ENCODE data around the gene PALD1. TPM values are rescaled to one million over a fixed set of nuclear protein-coding genes. Genes with fewer than 3 reads are reported as not detected.
"Not testable (repeated sequence)": the region's sequence is repeated elsewhere in the genome, so short reads cannot be mapped to it uniquely, and the experiment has no call there.

PALD1 gene
- total and polyA plus RNA-seq, 9 donors, result 14.0 to 21.3 (median 18.3) TPM

- H3K36me3 ChIP-seq (ENCODE audit: control insufficient read depth, insufficient read depth, low read length), result no peaks in the 10 kb centered on the region
- no peak within 1 kb of the TSS for H3K4me3 ChIP-seq (ENCODE audit: low read length)
- 86% methylated on average over 15 of the region's 21 CpGs for WGBS (ENCODE audit: insufficient coverage)
These were observed 124.3 kb downstream of the PALD1 start, which contains the start of gene PRF1 for GRCh38 chr10:70602665-70603448. Gene PRF1, minus strand, starts transcription at chr10:70602741. Its CDS starts 1,839 bp downstream, at chr10:70600902.

GRCh38 chr10:70603449-70603801, 124.9 kb downstream of the PALD1 start:
- no peak overlapping the region for H3K4me3 ChIP-seq (ENCODE audit: low read length)
- no peaks in the 10 kb centered on the region for H3K27me3 ChIP-seq (ENCODE audit: control insufficient read depth, insufficient read depth, low read length)
- no peaks in the 10 kb centered on the region for H3K9me3 ChIP-seq (replicated peaks; ENCODE audit: control insufficient read depth, low read depth, low read length)
- no peak for DNase-seq
- H3K36me3 ChIP-seq (ENCODE audit: control insufficient read depth, insufficient read depth, low read length), result no peaks in the 10 kb centered on the region
- WGBS (ENCODE audit: insufficient coverage), result 71% methylated on average over 7 of the region's 7 CpGs
- H3K4me1 ChIP-seq (ENCODE audit: control insufficient read depth, insufficient read depth, low read length), result peaks cover 16% of the 10 kb centered on the region
- H3K27ac ChIP-seq (ENCODE audit: low read length), result no peak overlapping the region

More at GRCh38 chr10:70602665-70603448, 124.3 kb downstream of the PALD1 start, which contains the start of gene PRF1:
- no peaks in the 10 kb centered on the region for H3K9me3 ChIP-seq (replicated peaks; ENCODE audit: control insufficient read depth, low read depth, low read length)
- no peaks in the 10 kb centered on the region for H3K27me3 ChIP-seq (ENCODE audit: control insufficient read depth, insufficient read depth, low read length)
- no peak for DNase-seq
- H3K27ac ChIP-seq (ENCODE audit: low read length), result no peak within 1 kb of the TSS
- peaks cover 22% of the 10 kb centered on the region for H3K4me1 ChIP-seq (ENCODE audit: control insufficient read depth, insufficient read depth, low read length)

- no peaks in the 10 kb centered on the region for H3K27me3 ChIP-seq (ENCODE audit: control insufficient read depth, insufficient read depth, low read length)
- peaks cover 10% of the 10 kb centered on the region for H3K4me1 ChIP-seq (ENCODE audit: control insufficient read depth, insufficient read depth, low read length)
- no peaks in the 10 kb centered on the region for H3K36me3 ChIP-seq (ENCODE audit: control insufficient read depth, insufficient read depth, low read length)
- WGBS (ENCODE audit: insufficient coverage), result no CpG with 5 or more reads among the region's 4 CpGs
- no peak for DNase-seq
- H3K4me3 ChIP-seq (ENCODE audit: low read length), result no peak overlapping the region
- no peak overlapping the region for H3K27ac ChIP-seq (ENCODE audit: low read length)
- no peaks in the 10 kb centered on the region for H3K9me3 ChIP-seq (replicated peaks; ENCODE audit: control insufficient read depth, low read depth, low read length)
These were observed 125.5 kb downstream of the PALD1 start for GRCh38 chr10:70604106-70604505.

DNA sequence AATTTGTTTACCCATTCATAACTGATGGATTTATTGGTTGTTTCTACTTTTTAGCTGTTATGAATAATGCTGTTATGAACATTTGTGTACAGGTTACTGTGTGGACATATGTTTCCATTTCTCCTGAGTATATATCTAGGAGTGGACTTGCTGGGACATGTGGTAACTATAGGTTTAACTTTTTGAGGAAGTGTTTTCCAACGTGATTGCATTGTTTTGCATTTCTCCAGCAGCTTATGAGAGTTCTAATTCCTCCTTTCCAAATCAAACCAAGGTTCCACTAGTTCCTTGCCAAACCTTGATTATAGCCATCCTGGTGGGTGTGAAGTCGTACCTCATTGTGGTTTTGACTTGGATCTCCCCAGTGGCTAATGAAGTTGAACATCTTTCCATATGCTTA, 126.6 kb downstream of the PALD1 start:
- Histone ChIP-seq H3K27me3 (ENCODE audit: control insufficient read depth, insufficient read depth, low read length) (no peaks in the 10 kb centered on the region), H3K4me1 (ENCODE audit: control insufficient read depth, insufficient read depth, low read length) (peaks cover 9% of the 10 kb centered on the region), H3K27ac (ENCODE audit: low read length) (no peak overlapping the region), H3K9me3 (replicated peaks; ENCODE audit: control insufficient read depth, low read depth, low read length) (no peaks in the 10 kb centered on the region), H3K36me3 (ENCODE audit: control insufficient read depth, insufficient read depth, low read length) (no peaks in the 10 kb centered on the region), H3K4me3 (ENCODE audit: low read length) (no peak overlapping the region)
- WGBS (ENCODE audit: insufficient coverage), result no CpG with 5 or more reads among the region's 2 CpGs
- DNase-seq, result no peak

DNA sequence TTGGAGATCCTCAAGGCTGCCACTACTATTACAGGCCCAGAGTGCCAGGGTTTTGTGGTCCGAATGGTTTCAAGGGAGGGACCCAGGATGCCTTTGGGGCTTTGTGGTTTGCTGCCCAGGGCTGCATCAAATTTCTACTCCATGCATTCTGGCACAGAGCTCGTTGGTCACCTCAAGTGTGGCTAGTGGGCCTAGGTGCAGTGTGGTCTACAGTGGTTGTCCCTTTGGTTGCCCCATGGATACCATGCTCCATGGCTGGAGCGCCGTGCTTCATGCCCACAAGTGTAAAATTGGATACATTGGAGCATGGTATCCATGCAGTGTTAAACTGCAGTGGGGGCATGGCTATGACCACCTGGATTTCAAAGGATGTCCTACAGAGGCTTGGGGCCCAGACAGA, 129.4 kb downstream of the PALD1 start:
- no peak overlapping the region for H3K27ac ChIP-seq (ENCODE audit: low read length)
- peaks cover 9% of the 10 kb centered on the region for H3K4me1 ChIP-seq (ENCODE audit: control insufficient read depth, insufficient read depth, low read length)
- 70% methylated on average over 2 of the region's 4 CpGs for WGBS (ENCODE audit: insufficient coverage)
- H3K9me3 ChIP-seq (replicated peaks; ENCODE audit: control insufficient read depth, low read depth, low read length), result no peaks in the 10 kb centered on the region
- H3K4me3 ChIP-seq (ENCODE audit: low read length), result no peak overlapping the region
- no peaks in the 10 kb centered on the region for H3K27me3 ChIP-seq (ENCODE audit: control insufficient read depth, insufficient read depth, low read length)
- no peak for DNase-seq
- no peaks in the 10 kb centered on the region for H3K36me3 ChIP-seq (ENCODE audit: control insufficient read depth, insufficient read depth, low read length)

DNA sequence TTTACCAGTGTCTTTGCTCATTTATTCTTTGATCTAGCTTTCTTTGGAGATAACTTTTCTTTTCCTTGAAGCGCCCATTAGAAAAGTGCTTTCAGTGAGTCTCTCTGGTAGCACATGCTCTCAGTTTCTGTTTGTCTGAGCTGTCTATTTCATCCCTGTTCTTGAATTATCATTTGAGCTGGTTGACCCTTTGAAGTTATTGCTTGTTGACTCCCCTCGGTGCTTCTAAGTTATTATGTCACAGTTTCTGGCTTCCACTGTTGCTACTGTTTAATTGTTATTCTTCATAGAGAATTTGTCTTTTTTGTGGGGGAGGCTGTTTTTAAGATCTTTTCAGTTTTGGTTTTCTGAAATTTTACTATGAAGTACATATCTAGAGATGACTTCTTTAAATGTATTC, 135.4 kb downstream of the PALD1 start:
- Histone ChIP-seq H3K4me3 (ENCODE audit: low read length) (no peak overlapping the region), H3K27me3 (ENCODE audit: control insufficient read depth, insufficient read depth, low read length) (no peaks in the 10 kb centered on the region), H3K4me1 (ENCODE audit: control insufficient read depth, insufficient read depth, low read length) (peaks cover 8% of the 10 kb centered on the region), H3K27ac (ENCODE audit: low read length) (no peak overlapping the region), H3K36me3 (ENCODE audit: control insufficient read depth, insufficient read depth, low read length) (no peaks in the 10 kb centered on the region), H3K9me3 (replicated peaks; ENCODE audit: control insufficient read depth, low read depth, low read length) (no peaks in the 10 kb centered on the region)
- DNase-seq, result no peak
- no CpG with 5 or more reads among the region's 2 CpGs for WGBS (ENCODE audit: insufficient coverage)

DNA sequence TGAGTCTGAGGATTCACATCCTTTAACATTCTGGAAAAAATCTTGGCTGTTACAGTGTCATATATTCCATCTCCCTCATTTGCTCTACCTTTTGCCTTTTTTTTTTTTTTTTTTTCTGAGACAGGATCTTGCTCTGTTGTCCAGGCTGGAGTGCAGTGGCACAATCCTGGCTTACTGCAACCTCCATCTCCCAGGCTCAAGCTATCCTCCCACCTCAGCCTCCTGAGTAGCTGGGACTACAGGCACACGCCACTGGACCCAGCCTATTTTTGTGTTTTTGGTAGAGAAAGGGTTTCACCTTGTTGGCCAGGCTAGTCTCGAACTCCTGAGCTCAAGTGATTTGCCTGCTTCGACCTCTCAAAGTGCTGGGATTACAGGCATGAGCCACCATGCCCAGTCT, 135.8 kb downstream of the PALD1 start:
- DNase-seq; H3K27me3 ChIP-seq (ENCODE audit: control insufficient read depth, insufficient read depth, low read length); H3K27ac ChIP-seq (ENCODE audit: low read length); H3K9me3 ChIP-seq (replicated peaks; ENCODE audit: control insufficient read depth, low read depth, low read length); H3K36me3 ChIP-seq (ENCODE audit: control insufficient read depth, insufficient read depth, low read length); H3K4me1 ChIP-seq (ENCODE audit: control insufficient read depth, insufficient read depth, low read length); H3K4me3 ChIP-seq (ENCODE audit: low read length): not testable (repeated sequence)
- 100% methylated on average over 3 of the region's 3 CpGs for WGBS (ENCODE audit: insufficient coverage)

- Histone ChIP-seq H3K27ac (ENCODE audit: low read length) (no peak overlapping the region), H3K9me3 (replicated peaks; ENCODE audit: control insufficient read depth, low read depth, low read length) (peaks cover 11% of the 10 kb centered on the region), H3K4me3 (ENCODE audit: low read length) (no peak overlapping the region), H3K36me3 (ENCODE audit: control insufficient read depth, insufficient read depth, low read length) (no peaks in the 10 kb centered on the region), H3K27me3 (ENCODE audit: control insufficient read depth, insufficient read depth, low read length) (no peaks in the 10 kb centered on the region), H3K4me1 (ENCODE audit: control insufficient read depth, insufficient read depth, low read length) (peaks cover 8% of the 10 kb centered on the region)
- no CpG with 5 or more reads among the region's 2 CpGs for WGBS (ENCODE audit: insufficient coverage)
- no peak for DNase-seq
These were observed 136.6 kb downstream of the PALD1 start for GRCh38 chr10:70615211-70615610.

- no peak overlapping the region for H3K27ac ChIP-seq (ENCODE audit: low read length)
- no peak overlapping the region for H3K4me3 ChIP-seq (ENCODE audit: low read length)
- H3K4me1 ChIP-seq (ENCODE audit: control insufficient read depth, insufficient read depth, low read length), result peaks cover 8% of the 10 kb centered on the region
- no peak for DNase-seq
- no peaks in the 10 kb centered on the region for H3K27me3 ChIP-seq (ENCODE audit: control insufficient read depth, insufficient read depth, low read length)
- no peaks in the 10 kb centered on the region for H3K36me3 ChIP-seq (ENCODE audit: control insufficient read depth, insufficient read depth, low read length)
- peaks cover 15% of the 10 kb centered on the region for H3K9me3 ChIP-seq (replicated peaks; ENCODE audit: control insufficient read depth, low read depth, low read length)
- 30% methylated on average over 2 of the region's 7 CpGs for WGBS (ENCODE audit: insufficient coverage)
These were observed 137.4 kb downstream of the PALD1 start for GRCh38 chr10:70615784-70616522.

- no peaks in the 10 kb centered on the region for H3K36me3 ChIP-seq (ENCODE audit: control insufficient read depth, insufficient read depth, low read length)
- peaks cover 8% of the 10 kb centered on the region for H3K4me1 ChIP-seq (ENCODE audit: control insufficient read depth, insufficient read depth, low read length)
- H3K27me3 ChIP-seq (ENCODE audit: control insufficient read depth, insufficient read depth, low read length), result no peaks in the 10 kb centered on the region
- no peak overlapping the region for H3K27ac ChIP-seq (ENCODE audit: low read length)
- 100% methylated on average over 1 of the region's 4 CpGs for WGBS (ENCODE audit: insufficient coverage)
- no peak overlapping the region for H3K4me3 ChIP-seq (ENCODE audit: low read length)
- DNase-seq, result no peak
- peaks cover 15% of the 10 kb centered on the region for H3K9me3 ChIP-seq (replicated peaks; ENCODE audit: control insufficient read depth, low read depth, low read length)
These were observed 138.2 kb downstream of the PALD1 start for GRCh38 chr10:70616761-70617160.

Data from muscle of leg (tissue), 11 donors.